Measurements from ENCODE around the gene NFE2L1. TPM values are rescaled to one million over a fixed set of nuclear protein-coding genes. Genes with fewer than 3 reads are reported as not detected.
"Not testable (repeated sequence)": the region's sequence is repeated elsewhere in the genome, so short reads cannot be mapped to it uniquely, and the experiment has no call there.

The NFE2L1 gene
- total RNA-seq, 1 donor from 2014 or later: 445 TPM

GRCh38 chr17:48071654-48072053, 23.5 kb downstream of the NFE2L1 start:
- Mint-ChIP-seq H3K27ac (ENCODE audit: unreplicated experiment) (no peak overlapping the region), H3K9me3 (ENCODE audit: low read depth) (no peaks in the 10 kb centered on the region)
- DNase-seq (ENCODE audit: low spot score): no peak

GRCh38 chr17:48072811-48073210, 24.7 kb downstream of the NFE2L1 start:
- not testable (repeated sequence) for H3K27me3 Mint-ChIP-seq (ENCODE audit: low read depth); H3K9me3 Mint-ChIP-seq (ENCODE audit: low read depth); H3K4me3 Mint-ChIP-seq (ENCODE audit: unreplicated experiment)
- DNase-seq (ENCODE audit: low spot score): peak; percentile 34
- peak overlapping the region; percentile 36 for H3K27ac Mint-ChIP-seq (ENCODE audit: unreplicated experiment)
- peaks cover 36% of the 10 kb centered on the region for H3K4me1 Mint-ChIP-seq (ENCODE audit: low read depth)
- peaks cover 11% of the 10 kb centered on the region for H3K36me3 Mint-ChIP-seq (ENCODE audit: low read depth)

More at GRCh38 chr17:48071654-48072053, 23.5 kb downstream of the NFE2L1 start:
- Mint-ChIP-seq H3K4me3 (ENCODE audit: unreplicated experiment) (no peak overlapping the region), H3K27me3 (ENCODE audit: low read depth) (no peaks in the 10 kb centered on the region), H3K36me3 (ENCODE audit: low read depth) (peaks cover 11% of the 10 kb centered on the region), H3K4me1 (ENCODE audit: low read depth) (peaks cover 43% of the 10 kb centered on the region)
- TF ChIP-seq CTCF (IDR thresholded peaks at IDR 0.05): no peak

GRCh38 chr17:48073566-48074094, 25.5 kb downstream of the NFE2L1 start:
- H3K9me3 Mint-ChIP-seq (ENCODE audit: low read depth); H3K27me3 Mint-ChIP-seq (ENCODE audit: low read depth); H3K4me3 Mint-ChIP-seq (ENCODE audit: unreplicated experiment): not testable (repeated sequence)
- DNase-seq (ENCODE audit: low spot score): peak; percentile 27
- Mint-ChIP-seq H3K4me1 (ENCODE audit: low read depth) (peaks cover 28% of the 10 kb centered on the region), H3K36me3 (ENCODE audit: low read depth) (peaks cover 10% of the 10 kb centered on the region), H3K27ac (ENCODE audit: unreplicated experiment) (peak overlapping the region; percentile 98)

GRCh38 chr17:48074322-48075081, 26.3 kb downstream of the NFE2L1 start:
- peak; percentile 32 for DNase-seq (ENCODE audit: low spot score)
- Mint-ChIP-seq H3K36me3 (ENCODE audit: low read depth) (peaks cover 8% of the 10 kb centered on the region), H3K27me3 (ENCODE audit: low read depth) (no peaks in the 10 kb centered on the region), H3K4me3 (ENCODE audit: unreplicated experiment) (no peak overlapping the region), H3K4me1 (ENCODE audit: low read depth) (peaks cover 24% of the 10 kb centered on the region), H3K9me3 (ENCODE audit: low read depth) (no peaks in the 10 kb centered on the region), H3K27ac (ENCODE audit: unreplicated experiment) (peak overlapping the region; percentile 98)
- TF ChIP-seq CTCF (IDR thresholded peaks at IDR 0.05): peak; percentile 93

- not testable (repeated sequence) for H3K27ac Mint-ChIP-seq (ENCODE audit: unreplicated experiment); DNase-seq (ENCODE audit: low spot score)
Observed at GRCh38 chr17:48077152-48077551, 29.0 kb downstream of the NFE2L1 start.

GRCh38 chr17:48081858-48082257, 33.7 kb downstream of the NFE2L1 start:
- TF ChIP-seq CTCF (IDR thresholded peaks at IDR 0.05): no peak
- H3K27ac Mint-ChIP-seq (ENCODE audit: unreplicated experiment): no peak overlapping the region

More at GRCh38 chr17:48077152-48077551, 29.0 kb downstream of the NFE2L1 start:
- not testable (repeated sequence) for H3K4me3 Mint-ChIP-seq (ENCODE audit: unreplicated experiment); H3K9me3 Mint-ChIP-seq (ENCODE audit: low read depth); H3K27me3 Mint-ChIP-seq (ENCODE audit: low read depth); H3K36me3 Mint-ChIP-seq (ENCODE audit: low read depth)
- H3K4me1 Mint-ChIP-seq (ENCODE audit: low read depth): peaks cover 24% of the 10 kb centered on the region

More at GRCh38 chr17:48081858-48082257, 33.7 kb downstream of the NFE2L1 start:
- no peaks in the 10 kb centered on the region for H3K9me3 Mint-ChIP-seq (ENCODE audit: low read depth)
- no peak overlapping the region for H3K4me3 Mint-ChIP-seq (ENCODE audit: unreplicated experiment)
- peaks cover 15% of the 10 kb centered on the region for H3K4me1 Mint-ChIP-seq (ENCODE audit: low read depth)
- no peak for DNase-seq (ENCODE audit: low spot score)
- peaks cover under 1% of the 10 kb centered on the region for H3K36me3 Mint-ChIP-seq (ENCODE audit: low read depth)
- no peaks in the 10 kb centered on the region for H3K27me3 Mint-ChIP-seq (ENCODE audit: low read depth)
